GM12878 (cell line): Measurements from ENCODE around the gene ANKMY2. TPM values are rescaled to one million over a fixed set of nuclear protein-coding genes. Genes with fewer than 3 reads are reported as not detected.

Experiments
- GATAD2B ChIP-seq: fragments of 450-650 bp; conservative IDR thresholded peaks from 2 replicates; pipeline ENCODE4 v1.6.1; 2017; ENCODE audit warnings: low read depth, mild to moderate bottlenecking, moderate library complexity
- KDM1A ChIP-seq: fragments of 200-600 bp; sonication (generic); IDR thresholded peaks from 2 replicates; pipeline ENCODE4 v1.6.1; 2016; ENCODE audit warnings: borderline replicate concordance
- MXI1 ChIP-seq: fragments of 150-350 bp; IDR thresholded peaks from 2 replicates; pipeline ENCODE4 v1.6.1; 2011; ENCODE audit warnings: low read depth, mild to moderate bottlenecking, inconsistent platforms, low read length, improper control_type of control experiment
- NFIC ChIP-seq: IDR thresholded peaks from 2 replicates; pipeline ENCODE4 v1.6.1; 2012; ENCODE audit warnings: low read depth, mild to moderate bottlenecking, inconsistent platforms, low read length, moderate library complexity
- RELA ChIP-seq: fragments of 450-650 bp; IDR thresholded peaks from 2 replicates; pipeline ENCODE4 v1.8.0; 2014; ENCODE audit warnings: borderline replicate concordance; ENCODE audit not compliant: partially characterized antibody
- SP1 ChIP-seq: IDR thresholded peaks from one replicate; pipeline ENCODE4 v1.6.1; 2011; ENCODE audit warnings: low read depth, low read length
- SREBF1 ChIP-seq: IDR thresholded peaks from 2 replicates; pipeline ENCODE4 v1.6.1; 2012; ENCODE audit warnings: mild to moderate bottlenecking, low read length
- YY1 ChIP-seq: IDR thresholded peaks from 2 replicates; pipeline ENCODE4 v1.6.1; 2011; ENCODE audit warnings: low read depth, mild to moderate bottlenecking, low read length
- ZNF274 ChIP-seq: IDR thresholded peaks from one replicate; pipeline ENCODE4 v1.8.0; 2011; ENCODE audit not compliant: insufficient read length, insufficient read depth
- polyA plus RNA-seq, 11 experiments: library from polyadenylated mRNA; depleted of rRNA in 4 of 11; unstranded in 6 of 11; stranded (reverse) in 5 of 11; fragments of >200 nt; fragmentation: Nextera tagmentation in 4 of 11; fragmentation: Illumina TruSeq in 1 of 11; extraction: Ambion mirVana in 4 of 11; extraction: Trizol in 1 of 11; gene quantifications; 1 replicate in 1 of 11; 2 replicates in 10 of 11; pipeline versions ENCODE4 v1.2.1 to v1.2.3, GENCODE V29; 2011 to 2016; ENCODE audit warnings: inconsistent platforms in 2 of 11, missing spikeins in 2 of 11, low read depth in 1 of 11
- total RNA-seq, 4 experiments: library from RNA; depleted of rRNA in 3 of 4; stranded (reverse); fragments of >200 nt in 3 of 4; fragmentation: Illumina TruSeq in 1 of 4; extraction: Trizol in 1 of 4; gene quantifications; 2 replicates each; pipeline versions ENCODE4 v1.2.1 to v1.2.3, GENCODE V29; 2013 to 2021
- TF ChIP-seq, protein P1 (sequence below): IDR thresholded peaks from 2 replicates; pipeline ENCODE4 v1.6.1; 2012; ENCODE audit warnings: low read length, inconsistent platforms
- TF ChIP-seq, protein P2 (sequence below), 3 experiments: IDR thresholded peaks in 2 of 3; conservative IDR thresholded peaks in 1 of 3; 2 replicates each; pipeline ENCODE4 v1.5.1; 2011; ENCODE audit warnings: low read depth in 3 of 3, low read length in 3 of 3, mild to moderate bottlenecking in 3 of 3, control low read depth in 2 of 3, moderate library complexity in 2 of 3, inconsistent platforms in 1 of 3, mixed read lengths in 1 of 3; ENCODE audit not compliant: control insufficient read depth in 2 of 3, insufficient read depth in 1 of 3; ENCODE audit errors: extremely low read depth in 1 of 3
- TF ChIP-seq, protein P3 (sequence below): fragments of 450-650 bp; IDR thresholded peaks from 2 replicates; pipeline ENCODE4 v1.6.1; 2017; ENCODE audit warnings: mild to moderate bottlenecking, moderate library complexity
- TF ChIP-seq, protein P4 (sequence below): fragments of 450-650 bp; IDR thresholded peaks from 2 replicates; pipeline ENCODE4 v1.6.1; 2016; ENCODE audit warnings: mild to moderate bottlenecking

Gene ANKMY2
- total and polyA plus RNA-seq, 10 of the 15 experiments (the other 5 are each of a cell fraction or from before 2014, with no cell fraction given), result 0.10 to 0.48 (median 0.29) TPM

DNA sequence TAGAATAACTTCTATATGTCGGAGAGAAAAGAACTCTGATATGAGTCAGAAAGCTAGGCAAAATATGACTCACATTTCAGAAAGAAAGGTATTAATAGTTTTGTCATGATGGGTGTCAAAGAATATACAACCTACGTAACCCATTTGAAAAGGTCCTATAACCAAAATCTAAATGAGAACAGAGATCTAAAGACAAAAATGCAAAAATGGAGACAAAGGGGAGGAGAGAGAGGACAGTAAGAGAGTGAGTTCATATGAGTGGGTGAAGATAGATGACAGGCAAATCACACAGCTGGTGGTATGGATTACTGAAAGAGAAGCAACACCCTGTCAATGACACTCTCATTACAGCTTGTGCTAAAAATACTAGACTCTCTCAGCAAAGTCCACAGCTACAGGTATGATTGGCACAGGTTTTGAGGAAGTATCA is 25.6 kb downstream of the ANKMY2 start (continued):
- TF ChIP-seq, protein P1, sequence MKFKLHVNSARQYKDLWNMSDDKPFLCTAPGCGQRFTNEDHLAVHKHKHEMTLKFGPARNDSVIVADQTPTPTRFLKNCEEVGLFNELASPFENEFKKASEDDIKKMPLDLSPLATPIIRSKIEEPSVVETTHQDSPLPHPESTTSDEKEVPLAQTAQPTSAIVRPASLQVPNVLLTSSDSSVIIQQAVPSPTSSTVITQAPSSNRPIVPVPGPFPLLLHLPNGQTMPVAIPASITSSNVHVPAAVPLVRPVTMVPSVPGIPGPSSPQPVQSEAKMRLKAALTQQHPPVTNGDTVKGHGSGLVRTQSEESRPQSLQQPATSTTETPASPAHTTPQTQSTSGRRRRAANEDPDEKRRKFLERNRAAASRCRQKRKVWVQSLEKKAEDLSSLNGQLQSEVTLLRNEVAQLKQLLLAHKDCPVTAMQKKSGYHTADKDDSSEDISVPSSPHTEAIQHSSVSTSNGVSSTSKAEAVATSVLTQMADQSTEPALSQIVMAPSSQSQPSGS, result peak; percentile 90
- TF ChIP-seq MXI1 (no peak), YY1 (no peak), ZNF274 (no peak), KDM1A (no peak), SP1 (no peak), RELA (no peak), GATAD2B (no peak), NFIC (peak; percentile 80), SREBF1 (no peak)
- TF ChIP-seq, protein P2, sequence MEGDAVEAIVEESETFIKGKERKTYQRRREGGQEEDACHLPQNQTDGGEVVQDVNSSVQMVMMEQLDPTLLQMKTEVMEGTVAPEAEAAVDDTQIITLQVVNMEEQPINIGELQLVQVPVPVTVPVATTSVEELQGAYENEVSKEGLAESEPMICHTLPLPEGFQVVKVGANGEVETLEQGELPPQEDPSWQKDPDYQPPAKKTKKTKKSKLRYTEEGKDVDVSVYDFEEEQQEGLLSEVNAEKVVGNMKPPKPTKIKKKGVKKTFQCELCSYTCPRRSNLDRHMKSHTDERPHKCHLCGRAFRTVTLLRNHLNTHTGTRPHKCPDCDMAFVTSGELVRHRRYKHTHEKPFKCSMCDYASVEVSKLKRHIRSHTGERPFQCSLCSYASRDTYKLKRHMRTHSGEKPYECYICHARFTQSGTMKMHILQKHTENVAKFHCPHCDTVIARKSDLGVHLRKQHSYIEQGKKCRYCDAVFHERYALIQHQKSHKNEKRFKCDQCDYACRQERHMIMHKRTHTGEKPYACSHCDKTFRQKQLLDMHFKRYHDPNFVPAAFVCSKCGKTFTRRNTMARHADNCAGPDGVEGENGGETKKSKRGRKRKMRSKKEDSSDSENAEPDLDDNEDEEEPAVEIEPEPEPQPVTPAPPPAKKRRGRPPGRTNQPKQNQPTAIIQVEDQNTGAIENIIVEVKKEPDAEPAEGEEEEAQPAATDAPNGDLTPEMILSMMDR (IDR thresholded peaks at IDR 0.05 in 2 of 3, conservative IDR thresholded peaks at IDR 0.05 in 1 of 3; ENCODE audit: control insufficient read depth in 2 of 3, extremely low read depth in 1 of 3, insufficient read depth in 1 of 3, low read depth in 3 of 3, low read length in 3 of 3), result no peak
- TF ChIP-seq, protein P3, sequence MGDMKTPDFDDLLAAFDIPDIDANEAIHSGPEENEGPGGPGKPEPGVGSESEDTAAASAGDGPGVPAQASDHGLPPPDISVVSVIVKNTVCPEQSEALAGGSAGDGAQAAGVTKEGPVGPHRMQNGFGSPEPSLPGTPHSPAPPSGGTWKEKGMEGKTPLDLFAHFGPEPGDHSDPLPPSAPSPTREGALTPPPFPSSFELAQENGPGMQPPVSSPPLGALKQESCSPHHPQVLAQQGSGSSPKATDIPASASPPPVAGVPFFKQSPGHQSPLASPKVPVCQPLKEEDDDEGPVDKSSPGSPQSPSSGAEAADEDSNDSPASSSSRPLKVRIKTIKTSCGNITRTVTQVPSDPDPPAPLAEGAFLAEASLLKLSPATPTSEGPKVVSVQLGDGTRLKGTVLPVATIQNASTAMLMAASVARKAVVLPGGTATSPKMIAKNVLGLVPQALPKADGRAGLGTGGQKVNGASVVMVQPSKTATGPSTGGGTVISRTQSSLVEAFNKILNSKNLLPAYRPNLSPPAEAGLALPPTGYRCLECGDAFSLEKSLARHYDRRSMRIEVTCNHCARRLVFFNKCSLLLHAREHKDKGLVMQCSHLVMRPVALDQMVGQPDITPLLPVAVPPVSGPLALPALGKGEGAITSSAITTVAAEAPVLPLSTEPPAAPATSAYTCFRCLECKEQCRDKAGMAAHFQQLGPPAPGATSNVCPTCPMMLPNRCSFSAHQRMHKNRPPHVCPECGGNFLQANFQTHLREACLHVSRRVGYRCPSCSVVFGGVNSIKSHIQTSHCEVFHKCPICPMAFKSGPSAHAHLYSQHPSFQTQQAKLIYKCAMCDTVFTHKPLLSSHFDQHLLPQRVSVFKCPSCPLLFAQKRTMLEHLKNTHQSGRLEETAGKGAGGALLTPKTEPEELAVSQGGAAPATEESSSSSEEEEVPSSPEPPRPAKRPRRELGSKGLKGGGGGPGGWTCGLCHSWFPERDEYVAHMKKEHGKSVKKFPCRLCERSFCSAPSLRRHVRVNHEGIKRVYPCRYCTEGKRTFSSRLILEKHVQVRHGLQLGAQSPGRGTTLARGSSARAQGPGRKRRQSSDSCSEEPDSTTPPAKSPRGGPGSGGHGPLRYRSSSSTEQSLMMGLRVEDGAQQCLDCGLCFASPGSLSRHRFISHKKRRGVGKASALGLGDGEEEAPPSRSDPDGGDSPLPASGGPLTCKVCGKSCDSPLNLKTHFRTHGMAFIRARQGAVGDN, result no peak
- TF ChIP-seq, protein P4, sequence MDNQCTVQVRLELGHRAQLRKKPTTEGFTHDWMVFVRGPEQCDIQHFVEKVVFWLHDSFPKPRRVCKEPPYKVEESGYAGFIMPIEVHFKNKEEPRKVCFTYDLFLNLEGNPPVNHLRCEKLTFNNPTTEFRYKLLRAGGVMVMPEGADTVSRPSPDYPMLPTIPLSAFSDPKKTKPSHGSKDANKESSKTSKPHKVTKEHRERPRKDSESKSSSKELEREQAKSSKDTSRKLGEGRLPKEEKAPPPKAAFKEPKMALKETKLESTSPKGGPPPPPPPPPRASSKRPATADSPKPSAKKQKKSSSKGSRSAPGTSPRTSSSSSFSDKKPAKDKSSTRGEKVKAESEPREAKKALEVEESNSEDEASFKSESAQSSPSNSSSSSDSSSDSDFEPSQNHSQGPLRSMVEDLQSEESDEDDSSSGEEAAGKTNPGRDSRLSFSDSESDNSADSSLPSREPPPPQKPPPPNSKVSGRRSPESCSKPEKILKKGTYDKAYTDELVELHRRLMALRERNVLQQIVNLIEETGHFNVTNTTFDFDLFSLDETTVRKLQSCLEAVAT, result no peak
